CD1c-positive myeloid dendritic cell (primary cell): Measurements from ENCODE around the gene NCKIPSD.

Experiments used
- DNase-seq: peaks from one replicate; pipeline ENCODE4 v3.0.0-alpha.2; 2016; ENCODE audit errors: extremely low spot score

The NCKIPSD gene

GRCh38 chr3:48678566-48679380, 6.9 kb downstream of the NCKIPSD start:
- no peak for DNase-seq

GRCh38 chr3:48678056-48678455, 7.7 kb downstream of the NCKIPSD start:
- DNase-seq = no peak

GRCh38 chr3:48674505-48674904, 11.2 kb downstream of the NCKIPSD start:
- DNase-seq = no peak

GRCh38 chr3:48672522-48672921, 13.2 kb downstream of the NCKIPSD start:
- DNase-seq = no peak

GRCh38 chr3:48664929-48665328, 20.8 kb downstream of the NCKIPSD start:
- no peak for DNase-seq

GRCh38 chr3:48664313-48664644, 21.4 kb downstream of the NCKIPSD start:
- no peak for DNase-seq

- peak; percentile 96 for DNase-seq
Measured at GRCh38 chr3:48663489-48664312, 22.0 kb downstream of the NCKIPSD start.

GRCh38 chr3:48662753-48663488, 22.8 kb downstream of the NCKIPSD start, which contains the start of gene CELSR3:
Gene CELSR3 (minus strand): TSS chr3:48662886. CDS start chr3:48662634, 252 bp downstream.
- DNase-seq = peak; percentile 70

GRCh38 chr3:48662145-48662752, 23.5 kb downstream of the NCKIPSD start:
- DNase-seq = no peak

- peak; percentile 84 for DNase-seq
Measured at GRCh38 chr3:48661501-48662144, 24.1 kb downstream of the NCKIPSD start.

- no peak for DNase-seq
Measured at GRCh38 chr3:48660800-48661400, 24.8 kb downstream of the NCKIPSD start.

GRCh38 chr3:48656841-48657281, 28.9 kb downstream of the NCKIPSD start:
- DNase-seq = peak; percentile 35

GRCh38 chr3:48656061-48656840, 29.5 kb downstream of the NCKIPSD start:
- DNase-seq = peak; percentile 92

GRCh38 chr3:48655606-48656005, 30.1 kb downstream of the NCKIPSD start:
- no peak for DNase-seq

- no peak for DNase-seq
Measured at GRCh38 chr3:48655063-48655462, 30.7 kb downstream of the NCKIPSD start.

GRCh38 chr3:48652923-48653715, 32.6 kb downstream of the NCKIPSD start:
- no peak for DNase-seq

GRCh38 chr3:48651771-48652170, 33.9 kb downstream of the NCKIPSD start:
- DNase-seq = no peak

GRCh38 chr3:48650723-48651122, 35.0 kb downstream of the NCKIPSD start:
- no peak for DNase-seq

GRCh38 chr3:48648188-48648850, 37.4 kb downstream of the NCKIPSD start:
- DNase-seq = no peak
